ENCODE measurements around the gene OAT. TPM values are rescaled to one million over a fixed set of nuclear protein-coding genes. Genes with fewer than 3 reads are reported as not detected.

OAT gene
- polyA plus RNA-seq, 1 of the 3 experiments (the other 2 are of a cell fraction), result 65.7 TPM

GRCh38 chr10:124366343-124366742 lies 52.4 kb downstream of the OAT start:
- 39% methylated on average over 5 of the region's 5 CpGs for WGBS (ENCODE audit: low lambda C conversion rate)
- CTCF ChIA-PET, result interaction anchor here (0.9 to 2.5 kb wide), 3 partner anchors 15 to 399 kb away, joined by 3 to 7 read pairs (median 4); no protein-coding TSS in a partner anchor

GRCh38 chr10:124364674-124365073 lies 54.0 kb downstream of the OAT start:
- POLR2A ChIA-PET, result no interaction called here
- no peaks in the 10 kb centered on the region for H3K79me2 ChIP-seq (ENCODE audit: insufficient read depth)
- WGBS (ENCODE audit: low lambda C conversion rate), result 37% methylated on average over 5 of the region's 5 CpGs
- CTCF ChIA-PET, result interaction anchor here (0.9 to 2.5 kb wide), 3 partner anchors 13 to 24 kb away, joined by 3 to 7 read pairs (median 7); no protein-coding TSS in a partner anchor
- no peak overlapping the region for H2AFZ ChIP-seq (ENCODE audit: low read depth)
- no peak overlapping the region for H3K4me3 ChIP-seq (ENCODE audit: low read depth in 2 of 2, low read length in 1 of 2)
- no peaks in the 10 kb centered on the region for H3K36me3 ChIP-seq (replicated peaks in 1 of 2; ENCODE audit: control insufficient read depth in 1 of 2, insufficient read depth in 2 of 2, low read length in 1 of 2)
- H4K20me1 ChIP-seq (ENCODE audit: insufficient read depth), result no peaks in the 10 kb centered on the region
- H3K9me3 ChIP-seq, result no peaks in the 10 kb centered on the region; the same call in 1 of the 2 replicates
- no peak overlapping the region for H3K9ac ChIP-seq
- no peaks in the 10 kb centered on the region for H3K27me3 ChIP-seq (ENCODE audit: insufficient read depth)
- H3K27ac ChIP-seq (ENCODE audit: low read depth in 2 of 2, low read length in 1 of 2), result no peak overlapping the region
- no peaks in the 10 kb centered on the region for H3K4me1 ChIP-seq (ENCODE audit: control insufficient read depth in 1 of 2, insufficient read depth in 2 of 2, low read depth in 1 of 2, low read length in 1 of 2)
- no peak overlapping the region for H3K4me2 ChIP-seq
- no peaks in the 10 kb centered on the region for H3F3A ChIP-seq (replicated peaks; ENCODE audit: insufficient read depth)
- TF ChIP-seq ZBTB33 (IDR thresholded peaks at IDR 0.05; ENCODE audit: borderline replicate concordance, low read depth) (no peak), FOXJ3 (CRISPR knock-in tag; IDR thresholded peaks at IDR 0.05) (no peak), USF2 (IDR thresholded peaks at IDR 0.05; ENCODE audit: borderline replicate concordance, low read depth, low read length) (no peak)
- no peaks in the 10 kb centered on the region for H3K9me2 ChIP-seq
- DNase-seq, result no peak

More at GRCh38 chr10:124366343-124366742, 52.4 kb downstream of the OAT start:
- POLR2A ChIA-PET, result interaction anchor here (0.6 kb wide), 1 partner anchor 8 kb away, joined by 4 read pairs; no protein-coding TSS in a partner anchor
- H3K36me3 ChIP-seq (replicated peaks in 1 of 2; ENCODE audit: control insufficient read depth in 1 of 2, insufficient read depth in 2 of 2, low read length in 1 of 2), result no peaks in the 10 kb centered on the region
- no peak for TF ChIP-seq MEF2A (IDR thresholded peaks at IDR 0.05; ENCODE audit: borderline replicate concordance, low read depth)
- no peak for TF ChIP-seq FOSL2 (IDR thresholded peaks at IDR 0.05; ENCODE audit: borderline replicate concordance, low read depth)
- no peaks in the 10 kb centered on the region for H3K79me2 ChIP-seq (ENCODE audit: insufficient read depth)
- H3K9ac ChIP-seq, result no peak overlapping the region
- H3K4me2 ChIP-seq, result no peak overlapping the region
- H3K27me3 ChIP-seq (ENCODE audit: insufficient read depth), result no peaks in the 10 kb centered on the region
- no peak overlapping the region for H2AFZ ChIP-seq (ENCODE audit: low read depth)
- H3K4me1 ChIP-seq (ENCODE audit: control insufficient read depth in 1 of 2, insufficient read depth in 2 of 2, low read depth in 1 of 2, low read length in 1 of 2), result no peaks in the 10 kb centered on the region
- no peak overlapping the region for H3K27ac ChIP-seq (ENCODE audit: low read depth in 2 of 2, low read length in 1 of 2)
- no peaks in the 10 kb centered on the region for H3K9me2 ChIP-seq
- no peak for DNase-seq
- H3F3A ChIP-seq (replicated peaks; ENCODE audit: insufficient read depth), result no peaks in the 10 kb centered on the region
- H4K20me1 ChIP-seq (ENCODE audit: insufficient read depth), result no peaks in the 10 kb centered on the region
- H3K4me3 ChIP-seq (ENCODE audit: low read depth in 2 of 2, low read length in 1 of 2), result no peak overlapping the region
- H3K9me3 ChIP-seq, result no peaks in the 10 kb centered on the region

- CTCF ChIA-PET, result interaction anchor here (1.1 kb wide), 1 partner anchor 27 kb away, joined by 4 read pairs; no protein-coding TSS in a partner anchor
- H3K4me2 ChIP-seq, result no peak overlapping the region
- H3F3A ChIP-seq (replicated peaks; ENCODE audit: insufficient read depth), result no peaks in the 10 kb centered on the region
- H3K27me3 ChIP-seq (ENCODE audit: insufficient read depth), result no peaks in the 10 kb centered on the region
- H3K27ac ChIP-seq (ENCODE audit: low read depth in 2 of 2, low read length in 1 of 2), result no peak overlapping the region
- TF ChIP-seq NFIC (IDR thresholded peaks at IDR 0.05; ENCODE audit: borderline replicate concordance) (no peak), MEF2A (IDR thresholded peaks at IDR 0.05; ENCODE audit: borderline replicate concordance, low read depth) (no peak), FOXM1 (IDR thresholded peaks at IDR 0.05; ENCODE audit: low read depth) (no peak), RFX5 (IDR thresholded peaks at IDR 0.05; ENCODE audit: low read length) (no peak), TCF12 (IDR thresholded peaks at IDR 0.05) (no peak), EZH2phosphoT487 (IDR thresholded peaks at IDR 0.05; ENCODE audit: borderline replicate concordance, low read depth) (no peak)
- no peaks in the 10 kb centered on the region for H3K4me1 ChIP-seq (ENCODE audit: control insufficient read depth in 1 of 2, insufficient read depth in 2 of 2, low read depth in 1 of 2, low read length in 1 of 2)
- H3K79me2 ChIP-seq (ENCODE audit: insufficient read depth), result no peaks in the 10 kb centered on the region
- no peaks in the 10 kb centered on the region for H3K9me2 ChIP-seq
- H3K9me3 ChIP-seq, result peaks cover 7% of the 10 kb centered on the region; the same call in 1 of the 2 replicates
- WGBS (ENCODE audit: low lambda C conversion rate), result 60% methylated on average over 10 of the region's 10 CpGs
- no peaks in the 10 kb centered on the region for H3K36me3 ChIP-seq (replicated peaks in 1 of 2; ENCODE audit: control insufficient read depth in 1 of 2, insufficient read depth in 2 of 2, low read length in 1 of 2)
- DNase-seq, result no peak
- H2AFZ ChIP-seq (ENCODE audit: low read depth), result no peak overlapping the region
- H3K4me3 ChIP-seq (ENCODE audit: low read depth in 2 of 2, low read length in 1 of 2), result no peak overlapping the region
- no peaks in the 10 kb centered on the region for H4K20me1 ChIP-seq (ENCODE audit: insufficient read depth)
- H3K9ac ChIP-seq, result no peak overlapping the region
- POLR2A ChIA-PET, result no interaction called here
Observed at GRCh38 chr10:124362568-124362967, 56.2 kb downstream of the OAT start.

All from SK-N-SH (cell line).